ENCODE results near the gene SNAP47. TPM values are rescaled to one million over a fixed set of nuclear protein-coding genes. Genes with fewer than 3 reads are reported as not detected.

The SNAP47 gene
- total and polyA plus RNA-seq, 2 experiments from 2014 or later: 42.6 to 49.6 TPM

GRCh38 chr1:227790034-227790400, 54.8 kb downstream of the SNAP47 start:
- H2AFZ ChIP-seq: no peak overlapping the region
- H3K27ac ChIP-seq: no peak overlapping the region
- H3K4me2 ChIP-seq: no peak overlapping the region
- peaks cover 4% of the 10 kb centered on the region for H3K27me3 ChIP-seq
- WGBS (ENCODE audit: low lambda C conversion rate, missing lambda C conversion rate): 89% methylated on average over 2 of the region's 2 CpGs
- peaks cover 30% of the 10 kb centered on the region for H3K4me1 ChIP-seq (ENCODE audit: insufficient read depth)
- TF ChIP-seq CTCF (IDR thresholded peaks at IDR 0.05; ENCODE audit: poor library complexity): no peak
- TF ChIP-seq EZH2 (IDR thresholded peaks at IDR 0.05; ENCODE audit: borderline replicate concordance): no peak
- TF ChIP-seq EZH2phosphoT487 (IDR thresholded peaks at IDR 0.05; ENCODE audit: low read depth, severe bottlenecking, unreplicated experiment): no peak
- H3K36me3 ChIP-seq (replicated peaks; ENCODE audit: insufficient read depth, low read depth): no peaks in the 10 kb centered on the region
- H4K20me1 ChIP-seq (ENCODE audit: insufficient read depth, poor library complexity, severe bottlenecking): no peaks in the 10 kb centered on the region
- H3K9me3 ChIP-seq (ENCODE audit: low read depth): no peaks in the 10 kb centered on the region
- no peak for DNase-seq (ENCODE audit: low spot score)
- no peaks in the 10 kb centered on the region for H3K9me2 ChIP-seq (replicated peaks; ENCODE audit: insufficient read depth)
- H3K79me2 ChIP-seq: no peaks in the 10 kb centered on the region
- no peak overlapping the region for H3K4me3 ChIP-seq

GRCh38 chr1:227790868-227791267, 55.6 kb downstream of the SNAP47 start:
- H4K20me1 ChIP-seq (ENCODE audit: insufficient read depth, poor library complexity, severe bottlenecking): no peaks in the 10 kb centered on the region
- TF ChIP-seq EZH2phosphoT487 (IDR thresholded peaks at IDR 0.05; ENCODE audit: low read depth, severe bottlenecking, unreplicated experiment) (no peak), CTCF (IDR thresholded peaks at IDR 0.05; ENCODE audit: poor library complexity) (no peak), EZH2 (IDR thresholded peaks at IDR 0.05; ENCODE audit: borderline replicate concordance) (no peak)
- WGBS (ENCODE audit: low lambda C conversion rate, missing lambda C conversion rate): 82% methylated on average over 4 of the region's 4 CpGs
- DNase-seq (ENCODE audit: low spot score): no peak
- no peak overlapping the region for H2AFZ ChIP-seq
- H3K27ac ChIP-seq: no peak overlapping the region
- H3K27me3 ChIP-seq: peaks cover 4% of the 10 kb centered on the region
- no peaks in the 10 kb centered on the region for H3K9me2 ChIP-seq (replicated peaks; ENCODE audit: insufficient read depth)
- H3K36me3 ChIP-seq (replicated peaks; ENCODE audit: insufficient read depth, low read depth): no peaks in the 10 kb centered on the region
- H3K4me3 ChIP-seq: no peak overlapping the region
- no peaks in the 10 kb centered on the region for H3K79me2 ChIP-seq
- no peak overlapping the region for H3K4me2 ChIP-seq
- H3K9me3 ChIP-seq (ENCODE audit: low read depth): no peaks in the 10 kb centered on the region
- H3K4me1 ChIP-seq (ENCODE audit: insufficient read depth): peaks cover 30% of the 10 kb centered on the region

- Histone ChIP-seq H3K27ac (no peak overlapping the region), H3K4me2 (no peak overlapping the region), H3K36me3 (replicated peaks; ENCODE audit: insufficient read depth, low read depth) (no peaks in the 10 kb centered on the region), H3K4me3 (no peak overlapping the region), H2AFZ (no peak overlapping the region), H3K4me1 (ENCODE audit: insufficient read depth) (peaks cover 30% of the 10 kb centered on the region), H3K9me2 (replicated peaks; ENCODE audit: insufficient read depth) (no peaks in the 10 kb centered on the region), H3K79me2 (no peaks in the 10 kb centered on the region), H3K9me3 (ENCODE audit: low read depth) (no peaks in the 10 kb centered on the region), H3K27me3 (no peaks in the 10 kb centered on the region), H4K20me1 (ENCODE audit: insufficient read depth, poor library complexity, severe bottlenecking) (no peaks in the 10 kb centered on the region)
- TF ChIP-seq CTCF (IDR thresholded peaks at IDR 0.05; ENCODE audit: poor library complexity): no peak
- no peak for TF ChIP-seq EZH2phosphoT487 (IDR thresholded peaks at IDR 0.05; ENCODE audit: low read depth, severe bottlenecking, unreplicated experiment)
- TF ChIP-seq EZH2 (IDR thresholded peaks at IDR 0.05; ENCODE audit: borderline replicate concordance): no peak
- DNase-seq (ENCODE audit: low spot score): no peak
- 92% methylated on average over 6 of the region's 6 CpGs for WGBS (ENCODE audit: low lambda C conversion rate, missing lambda C conversion rate)
Observed at GRCh38 chr1:227791425-227792143, 56.3 kb downstream of the SNAP47 start.

All from hepatocyte (in vitro differentiated cells).